Stimulated activated CD4-positive, alpha-beta T cell treated with anti-CD3 and anti-CD28 coated beads, TNF-alpha, amount 100 ng/mL, for 4 hours (primary cell): ENCODE measurements around the gene DACT2.
"Not testable (repeated sequence)": the region's sequence is repeated elsewhere in the genome, so short reads cannot be mapped to it uniquely, and the experiment has no call there.

Experiments used
- DNase-seq, 3 experiments: peaks; one replicate each; pipeline ENCODE4 v3.0.0-alpha.2; 2020; ENCODE audit warnings: low read depth in 3 of 3

DACT2 gene

GRCh38 chr6:168302534-168302933 is 17.0 kb downstream of the DACT2 start:
- DNase-seq = no peak

DNA sequence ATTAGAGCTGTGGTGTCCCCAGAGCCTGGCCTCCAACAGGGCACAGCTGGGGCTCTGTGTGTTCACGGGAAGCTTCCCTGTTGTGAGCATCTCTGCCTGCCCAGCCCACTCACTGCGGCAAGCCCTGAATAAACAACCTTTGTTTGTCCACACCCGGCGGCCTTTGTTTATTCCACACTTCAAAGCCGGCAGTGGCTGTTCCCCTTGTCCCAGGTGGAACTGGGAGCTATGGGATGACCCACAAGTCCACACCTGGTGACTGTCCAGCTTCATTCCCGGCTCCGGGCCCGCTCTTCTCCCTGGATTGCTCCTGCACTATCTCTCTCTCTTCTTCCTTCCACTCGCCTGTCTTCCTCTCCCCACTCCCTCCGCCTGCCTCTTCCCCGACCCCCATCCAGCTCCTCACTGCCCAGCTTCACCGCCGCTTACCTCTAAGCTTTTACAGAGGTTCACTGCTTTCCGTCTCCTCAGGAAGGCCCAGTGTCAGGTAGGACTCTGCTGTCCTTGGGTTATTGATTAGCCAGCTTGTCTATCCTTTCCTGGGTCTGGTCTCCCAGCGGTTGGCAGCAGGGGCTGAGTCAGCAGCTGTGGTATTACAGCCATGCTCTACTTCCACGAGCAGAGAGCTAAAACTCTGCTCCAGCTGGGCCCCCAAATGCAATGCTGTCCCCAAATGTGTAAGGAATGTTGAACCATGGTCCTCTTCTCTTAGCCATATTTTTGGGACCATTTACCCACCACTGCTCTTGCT is 17.8 kb downstream of the DACT2 start:
- DNase-seq = no peak

DNA sequence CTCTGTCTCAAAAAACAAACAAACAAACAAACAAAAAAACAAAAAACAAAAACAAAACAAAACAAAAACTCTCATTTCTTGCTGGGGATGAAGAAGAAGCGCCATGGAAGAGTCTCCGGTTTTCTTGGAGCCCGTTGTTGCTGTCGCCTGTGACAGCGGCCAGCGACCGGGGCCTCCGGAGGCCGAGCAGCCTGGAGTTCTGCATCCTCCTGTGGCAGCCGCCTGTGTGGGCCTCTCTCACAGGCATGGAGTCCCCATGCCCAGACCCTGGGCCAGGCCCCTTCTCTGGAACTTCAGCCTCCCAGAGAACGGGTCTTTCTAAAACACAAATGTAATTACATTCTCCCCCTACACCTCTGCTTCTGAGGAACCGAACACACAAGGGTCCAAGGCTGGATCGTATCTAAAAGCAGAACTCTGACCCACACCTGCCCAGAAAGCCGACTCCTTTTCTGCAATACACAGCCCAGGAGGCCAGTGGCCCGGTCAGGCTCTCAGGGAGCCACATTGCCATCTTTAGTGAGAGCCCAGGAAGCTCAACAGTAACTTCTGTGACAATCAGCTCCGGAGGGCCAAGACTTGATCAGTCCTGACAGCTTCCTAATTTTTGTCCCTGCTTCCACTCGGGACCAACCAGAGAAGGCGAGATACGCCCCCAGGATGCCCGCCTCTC is 18.5 kb downstream of the DACT2 start:
- no peak for DNase-seq

- DNase-seq = no peak
Observed at GRCh38 chr6:168299541-168300511, 19.8 kb downstream of the DACT2 start.

- no peak for DNase-seq
Observed at GRCh38 chr6:168297643-168298042, 21.9 kb downstream of the DACT2 start.

DNA sequence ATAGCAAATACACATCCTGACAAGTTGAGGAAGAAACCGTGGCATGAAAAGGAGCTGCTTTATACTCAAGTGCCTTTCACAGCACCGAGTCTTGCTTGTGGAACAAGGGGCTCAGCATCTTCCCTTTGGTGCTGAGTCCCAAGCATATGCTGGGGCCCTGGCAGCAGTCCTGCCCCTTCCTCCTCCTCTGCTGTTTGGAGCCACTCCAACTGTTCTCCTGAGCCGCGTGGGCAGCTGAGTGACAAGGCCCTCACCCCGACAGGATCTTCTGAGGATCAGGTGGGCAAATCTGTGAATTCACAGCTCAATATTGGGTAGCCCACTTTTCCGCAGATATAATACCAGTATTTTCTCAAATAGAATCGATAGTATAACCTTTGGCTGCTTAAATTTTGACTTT is 24.7 kb downstream of the DACT2 start:
- DNase-seq = no peak

GRCh38 chr6:168293636-168294530 is 25.7 kb downstream of the DACT2 start:
- no peak for DNase-seq

DNA sequence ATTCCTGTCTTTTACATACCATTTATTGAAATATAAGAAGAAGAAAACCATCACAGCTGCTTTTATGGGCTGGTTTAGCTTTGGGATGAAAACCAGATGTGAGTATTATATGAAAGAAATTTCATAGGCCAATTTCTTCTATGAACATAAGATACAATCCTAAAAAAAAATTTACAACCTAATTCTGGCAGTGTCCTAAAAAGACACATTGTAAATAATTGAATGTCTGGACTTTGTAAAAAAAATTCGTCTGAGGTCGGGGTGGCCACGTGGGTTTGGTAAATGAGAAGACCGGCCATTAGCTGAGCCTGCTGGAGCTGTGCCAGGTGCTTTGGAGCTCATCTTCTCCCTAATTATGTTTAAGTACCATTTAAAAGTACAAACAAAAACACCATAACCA is 26.8 kb downstream of the DACT2 start:
- no peak for DNase-seq

GRCh38 chr6:168291450-168291849 is 28.1 kb downstream of the DACT2 start:
- no peak for DNase-seq

- no peak for DNase-seq
Observed at GRCh38 chr6:168290095-168290494, 29.5 kb downstream of the DACT2 start.

DNA sequence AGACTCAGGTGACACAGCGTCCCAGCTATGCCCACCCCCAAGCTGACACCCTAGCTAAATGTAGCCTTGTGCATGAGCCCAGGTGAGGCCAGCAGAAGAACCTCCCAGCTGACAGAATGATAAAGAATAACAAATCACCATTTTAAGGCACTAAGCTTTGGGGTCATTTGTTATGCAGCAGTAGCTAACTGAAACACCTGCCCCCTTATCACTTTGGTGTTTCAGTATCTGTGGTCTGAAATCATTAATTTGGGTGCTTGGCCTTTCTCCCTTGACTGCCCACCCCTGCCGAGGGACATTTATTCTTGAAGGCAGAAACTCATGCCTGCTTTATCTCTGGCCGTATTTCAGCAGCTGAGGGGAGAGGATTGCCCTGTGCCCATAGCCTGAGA is 30.0 kb downstream of the DACT2 start:
- no peak for DNase-seq

DNA sequence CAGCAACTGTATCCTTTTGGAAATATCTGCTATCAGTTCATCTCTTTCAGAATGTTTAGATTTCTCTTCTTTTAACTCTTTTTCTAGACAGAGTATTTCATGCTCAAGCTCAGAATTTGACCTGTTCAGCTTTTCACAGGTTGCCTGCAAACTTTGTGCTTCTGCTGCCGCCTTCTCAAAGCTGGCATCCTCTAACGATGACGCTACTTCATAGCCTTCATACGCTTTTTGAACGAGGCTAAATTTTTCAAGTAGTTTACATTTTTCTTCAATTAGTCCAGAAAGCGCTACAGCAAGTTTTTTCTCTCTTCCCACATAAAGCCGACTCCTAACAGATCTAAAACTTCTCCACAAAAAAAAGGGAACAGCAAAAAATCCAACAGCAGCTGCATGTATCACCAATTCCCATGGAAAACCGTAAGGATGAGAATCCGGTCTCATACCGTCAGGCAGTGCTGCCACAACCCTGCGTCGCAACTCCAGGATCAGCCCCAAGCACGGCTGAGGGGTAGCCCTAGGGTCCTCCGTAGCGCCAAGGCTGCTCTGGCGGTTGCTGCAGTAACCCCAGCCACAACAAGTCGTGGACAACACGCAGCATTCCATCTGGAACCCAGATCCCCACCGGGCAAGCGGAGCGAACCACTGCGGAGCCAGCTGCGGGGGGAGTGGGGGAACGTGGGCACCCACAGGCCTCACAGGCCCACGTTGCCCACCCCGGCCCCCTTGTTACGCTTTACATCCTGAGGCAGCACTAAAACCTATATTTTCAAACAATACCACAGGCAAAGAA is 30.6 kb downstream of the DACT2 start:
- no peak for DNase-seq

DNA sequence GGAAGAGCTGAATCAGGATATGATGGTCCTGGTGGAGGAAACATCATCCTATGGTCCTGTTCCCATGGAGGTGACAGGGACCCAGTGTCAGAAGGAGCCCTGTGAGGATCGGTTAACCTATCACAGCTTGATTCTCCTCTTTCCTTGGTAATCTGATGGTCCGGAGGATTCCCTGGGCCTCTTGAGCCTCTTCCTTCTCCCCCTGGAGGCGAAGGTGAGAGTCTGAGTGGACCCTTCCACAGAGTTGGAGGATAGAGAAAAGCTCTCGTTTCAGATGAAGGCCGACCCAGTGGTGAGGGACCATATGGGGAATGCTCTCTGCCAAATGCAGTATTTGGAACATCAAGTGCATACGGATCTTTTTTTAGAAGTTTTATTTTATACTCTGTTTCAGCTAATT is 32.1 kb downstream of the DACT2 start:
- DNase-seq = not testable (repeated sequence)

GRCh38 chr6:168286771-168287446 is 32.7 kb downstream of the DACT2 start:
- DNase-seq = peak in 1 of 3 experiments; percentile 4

DNA sequence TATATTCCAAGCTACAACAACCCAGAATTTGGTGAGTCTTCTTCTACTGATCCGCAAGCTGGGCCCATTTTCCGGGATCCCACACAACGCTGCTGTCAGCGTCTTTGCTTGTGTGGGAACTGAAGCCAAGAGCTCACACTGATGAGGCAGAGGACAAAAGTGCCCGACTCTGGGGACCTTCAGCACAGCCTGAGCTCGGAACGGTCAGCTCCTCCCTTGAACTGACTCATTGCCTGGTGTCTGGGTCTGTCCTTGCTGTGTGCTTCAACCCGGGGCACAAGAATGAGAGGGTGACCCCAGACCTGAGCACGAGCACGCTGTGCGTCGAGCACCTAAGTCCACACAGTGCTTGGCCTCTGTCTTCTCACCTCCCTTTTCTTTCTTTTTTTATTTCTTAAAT is 33.5 kb downstream of the DACT2 start:
- DNase-seq = no peak

- DNase-seq = no peak
Observed at GRCh38 chr6:168285456-168285855, 34.1 kb downstream of the DACT2 start.

GRCh38 chr6:168284187-168284586 is 35.4 kb downstream of the DACT2 start:
- no peak for DNase-seq

- DNase-seq = no peak
Observed at GRCh38 chr6:168283686-168284025, 35.9 kb downstream of the DACT2 start.

GRCh38 chr6:168282985-168283685 is 36.4 kb downstream of the DACT2 start:
- DNase-seq = no peak
